HL-60 (cell line): ENCODE measurements around the gene ARMC2.

Experiments
- CTCF ChIP-seq: IDR thresholded peaks from one replicate; pipeline ENCODE4 v1.5.1; 2011; ENCODE audit warnings: low read length, control low read depth, inconsistent platforms; ENCODE audit not compliant: insufficient read depth
- GABPA ChIP-seq: IDR thresholded peaks from 2 replicates; pipeline ENCODE4 v1.6.1; 2012; ENCODE audit warnings: low read depth
- POLR2AphosphoS5 ChIP-seq: IDR thresholded peaks from 2 replicates; pipeline ENCODE4 v1.6.1; 2012; ENCODE audit warnings: low read depth

- TF ChIP-seq CTCF (no peak), POLR2AphosphoS5 (no peak), GABPA (no peak)
Observed at GRCh38 chr6:108920751-108921150, 72.5 kb downstream of the ARMC2 start.
